Measurements from ENCODE around the gene DOCK1.

The DOCK1 gene

GRCh38 chr10:126939706-126940105 is 34.5 kb downstream of the DOCK1 start:
- TF ChIP-seq, protein P1, sequence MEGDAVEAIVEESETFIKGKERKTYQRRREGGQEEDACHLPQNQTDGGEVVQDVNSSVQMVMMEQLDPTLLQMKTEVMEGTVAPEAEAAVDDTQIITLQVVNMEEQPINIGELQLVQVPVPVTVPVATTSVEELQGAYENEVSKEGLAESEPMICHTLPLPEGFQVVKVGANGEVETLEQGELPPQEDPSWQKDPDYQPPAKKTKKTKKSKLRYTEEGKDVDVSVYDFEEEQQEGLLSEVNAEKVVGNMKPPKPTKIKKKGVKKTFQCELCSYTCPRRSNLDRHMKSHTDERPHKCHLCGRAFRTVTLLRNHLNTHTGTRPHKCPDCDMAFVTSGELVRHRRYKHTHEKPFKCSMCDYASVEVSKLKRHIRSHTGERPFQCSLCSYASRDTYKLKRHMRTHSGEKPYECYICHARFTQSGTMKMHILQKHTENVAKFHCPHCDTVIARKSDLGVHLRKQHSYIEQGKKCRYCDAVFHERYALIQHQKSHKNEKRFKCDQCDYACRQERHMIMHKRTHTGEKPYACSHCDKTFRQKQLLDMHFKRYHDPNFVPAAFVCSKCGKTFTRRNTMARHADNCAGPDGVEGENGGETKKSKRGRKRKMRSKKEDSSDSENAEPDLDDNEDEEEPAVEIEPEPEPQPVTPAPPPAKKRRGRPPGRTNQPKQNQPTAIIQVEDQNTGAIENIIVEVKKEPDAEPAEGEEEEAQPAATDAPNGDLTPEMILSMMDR (IDR thresholded peaks at IDR 0.05; ENCODE audit: control insufficient read depth, extremely low read depth, insufficient read depth) = no peak

GRCh38 chr10:126940670-126941310 is 35.6 kb downstream of the DOCK1 start:
- TF ChIP-seq, protein P1 (IDR thresholded peaks at IDR 0.05; ENCODE audit: control insufficient read depth, extremely low read depth, insufficient read depth) = no peak
- H3K4me3 ChIP-seq (ENCODE audit: low read depth, low read length) = no peak overlapping the region
- peak; percentile 34 for DNase-seq (ENCODE audit: low read depth)

More at GRCh38 chr10:126939706-126940105, 34.5 kb downstream of the DOCK1 start:
- DNase-seq (ENCODE audit: low read depth) = no peak
- H3K4me3 ChIP-seq (ENCODE audit: low read depth, low read length) = no peak overlapping the region

DNA sequence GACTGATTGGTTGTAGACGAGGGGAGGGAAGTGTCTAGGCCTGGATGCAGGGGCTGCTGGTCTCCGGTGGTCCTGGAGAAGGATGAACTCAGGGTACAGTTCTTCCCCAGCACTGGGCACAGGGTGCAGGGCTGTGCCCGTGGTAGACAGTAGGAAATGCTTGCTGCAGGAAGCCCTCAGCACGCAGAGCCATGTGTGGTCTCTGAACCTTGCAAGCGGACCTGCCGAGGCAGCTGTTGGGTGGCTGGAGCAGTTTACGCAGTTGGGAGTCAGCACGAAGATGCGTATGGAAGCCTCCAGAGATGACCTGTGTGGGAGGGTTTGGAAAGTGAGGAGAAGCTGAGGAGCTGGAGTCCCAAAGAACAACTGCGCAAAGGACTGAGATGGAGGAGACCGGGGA is 39.0 kb downstream of the DOCK1 start:
- no peak overlapping the region for H3K4me3 ChIP-seq (ENCODE audit: low read depth, low read length)
- TF ChIP-seq, protein P1 (IDR thresholded peaks at IDR 0.05; ENCODE audit: control insufficient read depth, extremely low read depth, insufficient read depth) = no peak
- no peak for DNase-seq (ENCODE audit: low read depth)

DNA sequence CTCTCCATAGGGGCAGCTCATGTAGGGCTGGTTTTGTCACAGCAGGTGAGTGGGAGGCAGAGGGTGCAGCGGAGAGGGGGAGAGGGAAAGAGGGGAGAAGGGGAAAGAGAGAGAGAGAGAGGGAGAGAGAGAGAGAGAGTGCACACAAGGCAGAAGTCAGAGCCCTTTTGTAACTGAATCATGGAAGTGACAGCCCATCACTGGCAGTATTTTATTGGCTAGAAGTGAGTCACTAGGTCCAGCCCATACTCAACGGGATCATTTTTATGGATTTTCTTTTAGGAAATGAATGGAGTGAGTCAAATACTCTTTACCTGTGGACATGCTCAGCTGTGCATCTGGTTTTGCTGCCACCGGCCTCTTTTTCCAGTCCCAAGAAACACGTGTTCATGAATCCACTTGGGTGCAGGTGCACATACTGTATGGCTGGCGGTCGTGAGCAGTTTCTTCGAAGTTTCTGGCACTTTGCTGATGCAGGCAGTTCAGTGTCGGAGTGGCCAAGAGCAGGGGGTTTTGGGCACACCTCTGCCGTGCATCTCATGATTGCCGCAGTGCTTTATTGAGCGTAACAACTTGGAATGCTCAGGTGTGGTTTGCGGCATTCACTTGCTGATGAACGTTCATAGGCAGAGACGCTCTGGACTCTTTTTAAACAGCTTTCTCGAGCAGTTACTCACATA is 40.3 kb downstream of the DOCK1 start:
- TF ChIP-seq, protein P1 (IDR thresholded peaks at IDR 0.05; ENCODE audit: control insufficient read depth, extremely low read depth, insufficient read depth) = no peak
- H3K4me3 ChIP-seq (ENCODE audit: low read depth, low read length) = no peak overlapping the region
- DNase-seq (ENCODE audit: low read depth) = no peak

DNA sequence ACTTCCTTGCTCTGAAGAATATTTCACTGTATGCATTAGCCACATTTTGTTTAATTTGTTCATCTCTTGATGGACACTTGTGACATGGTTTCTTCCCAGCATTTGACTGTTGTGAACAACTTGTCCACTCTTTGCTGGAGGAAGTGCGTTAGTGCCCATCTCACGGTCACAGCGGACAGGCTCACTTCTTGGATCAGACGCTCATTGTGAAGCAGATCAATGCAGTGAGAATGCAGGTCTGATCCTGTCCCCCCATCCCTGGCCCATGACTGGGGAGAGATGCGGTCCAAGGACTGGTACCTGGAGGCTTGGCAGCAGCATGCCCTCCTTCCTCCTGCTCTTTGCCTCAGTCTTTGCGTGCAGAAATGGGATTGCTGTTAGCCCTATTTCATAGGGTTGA is 41.5 kb downstream of the DOCK1 start:
- no peak overlapping the region for H3K4me3 ChIP-seq (ENCODE audit: low read depth, low read length)
- DNase-seq (ENCODE audit: low read depth) = no peak
- TF ChIP-seq, protein P1 (IDR thresholded peaks at IDR 0.05; ENCODE audit: control insufficient read depth, extremely low read depth, insufficient read depth) = no peak

DNA sequence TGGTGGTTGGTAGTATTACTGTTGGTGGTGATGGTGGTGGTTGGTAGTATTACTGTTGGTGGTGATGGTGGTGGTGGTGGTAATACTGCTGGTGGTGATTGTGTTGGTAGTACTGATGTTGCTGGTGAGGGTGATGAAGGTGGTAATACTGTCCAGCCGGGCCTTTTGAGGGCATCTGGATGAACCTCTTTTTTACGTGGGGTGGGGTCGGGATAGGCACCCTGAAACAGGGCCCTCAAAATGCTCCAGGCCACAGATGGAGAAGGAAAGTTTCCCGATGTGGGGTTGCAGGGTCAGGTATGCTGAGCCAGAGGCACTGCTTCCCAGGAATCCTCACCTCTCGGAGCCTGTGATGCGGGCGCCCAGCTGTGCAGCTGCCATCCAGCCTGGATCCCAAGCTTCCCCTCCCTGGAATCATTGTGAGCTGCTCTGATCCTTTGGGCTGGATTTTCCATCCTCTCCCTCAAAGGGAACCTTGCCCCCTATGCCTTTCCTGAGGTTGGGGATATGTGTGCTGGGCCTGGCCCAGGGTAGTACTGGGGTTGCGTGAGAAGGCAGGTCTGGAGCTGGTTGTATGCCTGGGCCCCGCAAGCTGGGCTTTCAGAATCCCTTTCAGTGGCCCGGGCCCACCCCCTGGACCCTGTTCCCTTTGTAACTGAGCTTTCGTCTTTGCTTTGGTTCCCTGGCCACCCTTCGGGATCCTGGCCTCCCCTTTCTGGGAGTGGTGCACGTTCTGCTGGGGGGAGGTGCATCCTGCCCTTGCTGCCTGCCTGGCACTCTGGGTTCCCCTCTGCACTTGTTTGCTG is 43.3 kb downstream of the DOCK1 start:
- no peak for DNase-seq (ENCODE audit: low read depth)
- no peak overlapping the region for H3K4me3 ChIP-seq (ENCODE audit: low read depth, low read length)
- TF ChIP-seq, protein P1 (IDR thresholded peaks at IDR 0.05; ENCODE audit: control insufficient read depth, extremely low read depth, insufficient read depth) = no peak

Measured in LNCaP clone FGC (cell line).